ENCODE measurements around the gene SLC35A1. TPM values are rescaled to one million over a fixed set of nuclear protein-coding genes. Genes with fewer than 3 reads are reported as not detected.
"Not testable (repeated sequence)": the region's sequence is repeated elsewhere in the genome, so short reads cannot be mapped to it uniquely, and the experiment has no call there.

SLC35A1 gene
- 10.9 TPM for total RNA-seq
- long read RNA-seq, transcript SLC35A1-201 (8 exons, 1,851 nt), result major isoform, 10 of 15 reads
- long read RNA-seq, partial matches to known transcripts, result 0 of 15 reads
- long read RNA-seq, other reads (novel, unspliced or antisense), result 5 of 15 reads

DNA sequence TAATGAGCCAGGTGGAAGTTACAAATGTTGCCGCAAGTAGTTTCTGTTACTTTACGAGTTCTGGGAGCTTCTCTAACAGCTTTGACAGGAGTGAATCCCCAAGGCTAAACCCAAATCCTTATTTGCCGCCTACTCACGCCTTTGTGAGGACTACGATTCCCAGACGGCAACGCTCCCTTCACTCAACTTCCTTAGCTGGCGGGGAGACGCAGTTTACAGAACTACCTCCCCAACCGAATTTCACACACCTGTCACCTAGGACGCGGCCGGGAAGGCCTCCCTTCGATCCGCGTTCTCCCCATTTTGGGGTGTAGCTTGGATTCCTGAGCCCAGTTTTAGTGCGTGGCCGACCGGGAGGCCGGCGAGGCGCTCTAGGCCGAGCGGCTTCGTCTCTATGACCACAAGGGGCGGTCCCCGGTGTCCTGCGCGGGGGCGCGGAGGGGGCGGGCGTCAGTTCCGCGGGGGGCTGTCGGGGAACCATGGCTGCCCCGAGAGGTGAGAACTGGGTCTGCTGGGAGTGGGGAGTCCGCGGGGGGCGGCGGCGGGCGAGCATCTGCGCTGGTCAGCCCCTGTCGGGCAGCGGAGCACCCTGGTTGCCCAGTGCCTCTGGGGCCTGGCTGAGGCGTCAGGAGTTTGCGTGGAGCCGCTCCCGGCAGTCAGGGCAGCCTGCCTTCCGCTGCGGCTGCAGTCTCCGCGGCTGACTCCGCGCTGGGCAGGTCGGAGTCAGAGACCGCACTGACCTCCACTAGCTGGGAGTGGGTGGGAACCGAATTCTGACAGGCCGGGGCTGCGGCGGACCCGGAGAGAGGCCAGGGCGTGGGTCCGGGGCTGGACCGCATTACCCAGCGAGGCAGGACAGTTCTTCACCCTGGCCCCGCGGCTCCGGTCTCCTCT lies at the start of gene SLC35A1:
Gene SLC35A1 (plus strand): TSS at position 450 of the 894 bp plus-strand sequence. CDS start 30 bp downstream, at position 480.
- ATAC-seq (peak; percentile 100), DNase-seq (ENCODE audit: missing footprints) (peak; percentile 93)
- intact Hi-C loops (cut with DNase I), result loop anchor here (2.0 to 10.0 kb wide), 4 partner anchors 64 to 322 kb away; partner anchors contain the start of gene SMIM8

- intact Hi-C loops (cut with DNase I), result no loop called here
- ATAC-seq (no peak), DNase-seq (ENCODE audit: missing footprints) (no peak)
Measured at GRCh38 chr6:87426789-87427188, 46.0 kb upstream of the SLC35A1 start.

DNA sequence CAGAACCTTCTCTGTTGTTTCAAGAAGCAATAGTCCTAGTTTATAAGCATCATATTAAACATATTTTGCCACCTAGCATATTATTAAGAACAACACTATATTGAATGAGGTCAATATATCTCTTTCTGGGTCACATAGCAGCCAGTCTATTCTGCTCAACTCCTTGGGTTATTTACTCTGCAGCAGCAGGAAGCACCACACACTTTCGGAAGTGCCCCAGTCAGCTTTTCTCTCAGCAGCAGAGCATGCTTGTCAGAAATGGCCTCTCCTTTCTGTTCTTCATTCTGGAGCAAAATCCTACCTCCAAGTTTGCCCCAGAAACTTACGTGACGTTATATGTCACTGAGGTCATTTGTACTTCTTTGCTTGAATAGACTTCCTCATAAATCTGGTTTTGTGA lies 42.3 kb upstream of the SLC35A1 start:
- ATAC-seq (no peak), DNase-seq (ENCODE audit: missing footprints) (no peak)
- intact Hi-C loops (cut with DNase I), result no loop called here

GRCh38 chr6:87431263-87431662 lies 41.5 kb upstream of the SLC35A1 start:
- intact Hi-C loops (cut with DNase I), result no loop called here
- ATAC-seq (no peak), DNase-seq (ENCODE audit: missing footprints) (no peak)

DNA sequence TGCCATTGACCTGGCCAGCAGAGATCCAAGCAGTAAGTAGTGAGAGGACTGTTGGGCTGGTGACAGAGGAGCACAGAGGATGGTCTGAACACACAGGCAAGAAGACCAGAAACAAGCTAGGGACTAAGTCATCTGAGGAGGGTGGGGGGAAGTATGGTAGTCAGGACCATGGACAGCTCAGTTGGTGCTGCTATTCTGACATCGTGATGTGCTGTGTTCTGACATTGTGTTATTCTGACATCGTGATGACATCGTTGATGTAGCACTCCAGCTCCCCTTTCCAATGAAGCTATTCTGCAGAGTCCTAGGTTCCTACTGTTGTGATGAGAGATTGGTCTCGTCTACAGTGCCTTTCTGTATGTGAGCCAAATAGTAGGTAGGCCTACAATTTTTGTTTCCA lies 36.3 kb upstream of the SLC35A1 start:
- ATAC-seq, result peak; percentile 52
- intact Hi-C loops (cut with DNase I), result no loop called here
- no peak for DNase-seq (ENCODE audit: missing footprints)

- no peak for DNase-seq (ENCODE audit: missing footprints)
- ATAC-seq, result no peak
- intact Hi-C loops (cut with DNase I), result no loop called here
Measured at GRCh38 chr6:87441711-87442110, 31.1 kb upstream of the SLC35A1 start.

DNA sequence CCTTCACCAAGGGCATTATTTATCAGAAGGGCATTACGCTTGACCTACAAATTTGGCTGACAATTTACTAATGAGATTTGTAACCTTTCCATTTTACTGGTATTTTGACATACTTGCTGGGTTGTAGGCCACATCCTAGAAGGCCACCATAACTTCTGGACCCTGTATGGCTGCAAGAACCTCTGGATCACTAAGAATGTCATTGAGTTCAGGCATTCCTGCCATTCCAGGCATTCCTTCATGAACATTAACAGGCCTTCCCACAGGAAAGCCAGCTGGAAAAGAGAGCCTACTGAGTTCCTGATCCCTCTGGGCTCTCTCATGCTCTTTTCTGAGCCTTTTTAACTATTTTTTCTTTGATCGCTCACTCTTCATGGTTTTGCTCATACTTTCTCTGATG lies 28.4 kb upstream of the SLC35A1 start:
- no peak for DNase-seq (ENCODE audit: missing footprints)
- intact Hi-C loops (cut with DNase I), result no loop called here

DNA sequence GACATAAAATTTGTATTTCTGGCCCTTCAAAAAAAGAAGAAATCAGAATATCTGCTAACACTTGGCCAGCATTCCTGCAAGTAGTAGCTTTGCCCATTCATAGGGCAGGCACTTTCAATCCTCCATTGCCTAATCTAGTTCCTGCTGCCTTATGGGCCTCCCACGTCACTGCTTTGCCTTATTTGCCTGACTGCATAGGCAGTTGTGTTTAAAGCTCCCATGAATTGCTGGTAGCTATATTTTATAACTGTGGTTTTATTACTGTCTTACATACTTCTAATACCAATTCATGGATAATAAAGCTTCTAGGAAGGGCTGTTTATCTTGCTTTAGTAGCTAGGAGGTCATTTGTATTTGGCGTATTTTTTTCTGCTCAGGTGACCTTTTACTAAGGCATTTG lies 7.7 kb upstream of the SLC35A1 start:
- ATAC-seq (no peak), DNase-seq (ENCODE audit: missing footprints) (no peak)
- intact Hi-C loops (cut with DNase I), result no loop called here

More for the DNA sequence above, 28.4 kb upstream of the SLC35A1 start:
- ATAC-seq, result no peak

DNA sequence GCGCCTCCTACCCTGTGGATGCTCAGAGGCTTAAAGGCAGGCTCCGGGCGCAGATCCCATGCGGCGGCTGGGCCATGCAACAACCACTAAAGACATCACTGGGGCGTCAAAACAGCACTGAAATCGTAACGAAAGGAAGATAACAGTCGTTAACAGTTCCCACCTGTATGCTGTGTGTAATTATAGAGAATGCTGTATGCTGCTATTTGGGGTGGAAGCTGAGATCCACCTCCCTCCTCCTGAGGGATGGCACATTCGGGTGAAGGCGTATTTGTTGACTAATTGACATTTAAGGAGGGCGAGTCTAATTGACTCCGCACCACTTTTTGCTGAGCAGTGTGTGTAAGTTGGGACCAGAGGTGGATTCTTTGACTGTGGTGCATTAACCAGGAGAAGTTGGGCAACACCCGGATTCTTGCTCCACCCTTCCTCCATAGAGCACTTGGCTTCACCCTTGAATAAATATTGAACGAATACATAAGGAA lies 687 bp downstream of the SLC35A1 start:
- intact Hi-C loops (cut with DNase I), result loop anchor here (2.0 to 10.0 kb wide), 4 partner anchors 65 to 321 kb away; partner anchors contain the start of gene SMIM8
- DNase-seq (ENCODE audit: missing footprints), result peak; percentile 84
- ATAC-seq, result no peak

GRCh38 chr6:87481931-87482330 lies 9.2 kb downstream of the SLC35A1 start:
- ATAC-seq (no peak), DNase-seq (ENCODE audit: missing footprints) (no peak)
- intact Hi-C loops (cut with DNase I), result no loop called here

GRCh38 chr6:87482366-87482765 lies 9.6 kb downstream of the SLC35A1 start:
- no peak for DNase-seq (ENCODE audit: missing footprints)
- intact Hi-C loops (cut with DNase I), result no loop called here
- ATAC-seq, result no peak

- DNase-seq (ENCODE audit: missing footprints) (no peak), ATAC-seq (no peak)
- intact Hi-C loops (cut with DNase I), result no loop called here
Measured at GRCh38 chr6:87483929-87484328, 11.2 kb downstream of the SLC35A1 start.

DNA sequence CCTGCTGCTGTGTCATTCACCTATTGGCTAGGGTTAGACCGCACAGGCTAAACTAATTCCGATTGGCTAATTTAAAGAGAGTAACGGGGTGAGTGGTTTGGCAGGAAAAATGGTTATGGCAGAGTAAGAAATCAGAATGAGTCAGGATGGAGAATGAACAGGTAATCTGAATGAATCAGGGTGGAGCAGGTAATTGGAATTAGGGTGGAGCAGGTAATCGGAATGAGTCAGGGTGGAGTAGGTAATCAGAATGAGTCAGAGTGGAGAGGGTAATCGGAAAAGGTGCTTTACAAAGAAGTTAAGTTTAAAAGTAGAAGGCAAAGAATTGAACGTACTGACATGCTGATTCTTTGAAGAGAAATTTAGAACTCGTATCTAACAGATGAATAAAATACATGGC lies 11.7 kb downstream of the SLC35A1 start:
- DNase-seq (ENCODE audit: missing footprints) (no peak), ATAC-seq (no peak)
- intact Hi-C loops (cut with DNase I), result no loop called here

DNA sequence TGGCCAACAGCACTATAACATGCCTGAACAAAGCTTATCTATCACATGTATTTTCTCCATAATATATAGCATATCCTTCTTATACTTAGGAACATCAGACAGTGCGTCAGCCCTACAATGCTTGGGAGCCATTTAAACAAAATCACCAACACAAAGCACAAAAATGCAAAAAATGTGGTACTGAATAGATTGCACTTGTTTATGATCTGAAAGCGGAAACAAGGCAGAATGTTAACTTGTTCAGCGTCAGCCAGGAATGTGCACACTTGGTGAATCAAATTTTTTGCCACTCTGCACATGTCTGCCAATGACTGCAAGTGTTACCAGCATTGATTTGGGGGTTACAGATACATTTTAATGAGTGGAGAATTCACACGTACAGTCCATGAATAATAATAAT lies 14.8 kb downstream of the SLC35A1 start:
- intact Hi-C loops (cut with DNase I), result no loop called here
- ATAC-seq, result no peak
- DNase-seq (ENCODE audit: missing footprints), result no peak

DNA sequence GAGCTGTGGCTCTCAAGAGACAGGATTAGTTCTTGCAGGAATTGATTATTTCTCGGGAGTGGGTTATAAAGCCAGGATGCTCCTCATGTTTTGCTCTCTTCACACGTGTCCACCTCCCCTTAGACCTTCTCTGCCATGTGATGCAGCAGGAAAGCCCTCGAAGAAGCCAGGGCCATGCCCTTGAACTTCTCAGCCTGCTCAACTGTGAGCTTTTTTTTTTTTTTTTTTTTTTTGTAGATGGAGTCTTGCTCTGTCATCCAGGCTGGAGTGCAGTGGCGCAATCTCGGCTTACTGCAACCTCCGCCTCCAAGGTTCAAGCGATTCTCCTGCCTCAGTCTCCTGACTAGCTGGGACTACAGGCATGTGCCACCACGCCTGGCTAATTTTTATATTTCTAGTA lies 16.6 kb downstream of the SLC35A1 start:
- DNase-seq (ENCODE audit: missing footprints); intact Hi-C loops (cut with DNase I); ATAC-seq: not testable (repeated sequence)

GRCh38 chr6:87494761-87495422 lies 22.1 kb downstream of the SLC35A1 start:
- ATAC-seq, result no peak
- intact Hi-C loops (cut with DNase I), result no loop called here

DNA sequence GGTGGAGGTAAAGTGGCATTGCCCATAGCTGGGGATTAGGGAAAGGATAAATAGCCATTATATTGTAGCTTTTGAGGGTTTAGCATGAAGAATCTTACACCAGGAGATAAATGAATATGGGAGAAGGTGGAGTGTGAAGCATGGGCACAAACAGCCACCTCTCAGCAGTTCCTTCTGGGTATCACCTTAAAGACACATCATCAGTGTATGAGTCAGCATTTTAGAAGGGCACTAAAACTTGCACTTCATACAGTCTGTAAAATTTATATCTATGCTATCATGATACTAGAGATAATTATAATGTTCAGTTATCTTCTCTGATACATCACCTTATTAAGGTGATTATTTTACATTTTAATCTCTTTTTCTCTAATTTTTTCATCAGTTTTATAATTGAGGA lies 25.3 kb downstream of the SLC35A1 start:
- no peak for DNase-seq (ENCODE audit: missing footprints)
- ATAC-seq, result no peak
- intact Hi-C loops (cut with DNase I), result no loop called here

More at GRCh38 chr6:87494761-87495422, 22.1 kb downstream of the SLC35A1 start:
- DNase-seq (ENCODE audit: missing footprints), result no peak

GRCh38 chr6:87501809-87502572 lies 29.2 kb downstream of the SLC35A1 start:
- DNase-seq (ENCODE audit: missing footprints) (no peak), ATAC-seq (no peak)
- intact Hi-C loops (cut with DNase I), result no loop called here

DNA sequence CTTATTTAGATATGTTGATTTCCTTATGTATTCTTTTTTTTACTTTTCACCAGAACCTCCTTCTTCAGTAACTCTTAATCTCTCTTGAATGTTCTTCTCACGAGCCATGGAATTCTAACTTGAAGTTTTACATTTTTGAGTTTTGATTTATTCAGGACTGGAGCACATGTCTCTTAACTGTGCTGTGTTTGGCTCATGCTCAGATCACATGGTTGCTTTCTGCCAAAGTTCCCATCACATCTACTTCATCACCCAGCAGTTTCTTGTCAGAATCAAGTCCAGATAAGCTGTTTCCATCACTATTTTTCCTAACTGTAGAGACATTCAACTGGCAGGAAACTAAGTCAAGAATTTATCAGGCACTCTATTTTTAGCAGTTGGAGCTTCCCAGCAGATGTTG lies 31.7 kb downstream of the SLC35A1 start:
- intact Hi-C loops (cut with DNase I), result no loop called here
- ATAC-seq, result no peak
- DNase-seq (ENCODE audit: missing footprints), result no peak

All from Right ventricle myocardium inferior (tissue), 1 donor.